ENCODE data around the gene ZCCHC3.

The ZCCHC3 gene

GRCh38 chr20:276620-277495, 20.5 kb upstream of the ZCCHC3 start:
- H3K4me1 ChIP-seq (ENCODE audit: control insufficient read depth in 1 of 2, insufficient read depth in 2 of 2, low read length in 2 of 2) = no peaks in the 10 kb centered on the region
- H3K18ac ChIP-seq (ENCODE audit: low read length) = no peak overlapping the region
- H3K79me2 ChIP-seq (ENCODE audit: control insufficient read depth, insufficient read depth, low read length, poor library complexity) = no peaks in the 10 kb centered on the region
- no peak overlapping the region for H2BK5ac ChIP-seq (ENCODE audit: low read depth, low read length, poor library complexity)
- no peak overlapping the region for H4K8ac ChIP-seq (ENCODE audit: low read depth, low read length)
- no peak overlapping the region for H2BK12ac ChIP-seq (ENCODE audit: low read length)
- no CpG with 5 or more reads among the region's 12 CpGs for WGBS (ENCODE audit: extremely low coverage, insufficient coverage, insufficient read length)
- no peak overlapping the region for H3K23ac ChIP-seq (ENCODE audit: low read length)
- H3K4me3 ChIP-seq (ENCODE audit: low read depth, low read length) = no peak overlapping the region
- no peak overlapping the region for H2AFZ ChIP-seq (ENCODE audit: insufficient read depth, low read length, poor library complexity)
- H3K27me3 ChIP-seq (ENCODE audit: insufficient read depth, low read length) = no peaks in the 10 kb centered on the region
- H2AK5ac ChIP-seq (ENCODE audit: low read length) = no peak overlapping the region
- H4K91ac ChIP-seq (ENCODE audit: low read depth, low read length) = no peak overlapping the region
- H2BK120ac ChIP-seq (ENCODE audit: insufficient read depth, low read length, poor library complexity) = no peak overlapping the region
- peaks cover 15 to 33% of the 10 kb centered on the region in 2 experiments for H3K36me3 ChIP-seq (ENCODE audit: control insufficient read depth in 1 of 2, insufficient read depth in 2 of 2, low read length in 2 of 2)
- H3K14ac ChIP-seq (ENCODE audit: low read length) = no peak overlapping the region
- no peak overlapping the region for H3K9ac ChIP-seq (ENCODE audit: low read length)
- no peak for DNase-seq
- no peak overlapping the region for H3K27ac ChIP-seq (ENCODE audit: low read depth, low read length)
- H4K12ac ChIP-seq (ENCODE audit: low read depth, low read length) = no peak overlapping the region
- H3K9me3 ChIP-seq (ENCODE audit: insufficient read depth, low read depth, low read length) = peaks cover 2% of the 10 kb centered on the region
- H3K4me2 ChIP-seq (ENCODE audit: low read length) = no peak overlapping the region
- H3K4ac ChIP-seq (ENCODE audit: low read depth, low read length) = no peak overlapping the region
- no peaks in the 10 kb centered on the region for H3K79me1 ChIP-seq (ENCODE audit: low read length)

GRCh38 chr20:277496-277781, 19.9 kb upstream of the ZCCHC3 start:
- Histone ChIP-seq H3K4me2 (ENCODE audit: low read length) (no peak overlapping the region), H2AK5ac (ENCODE audit: low read length) (no peak overlapping the region), H4K91ac (ENCODE audit: low read depth, low read length) (no peak overlapping the region), H3K4ac (ENCODE audit: low read depth, low read length) (no peak overlapping the region), H2AFZ (ENCODE audit: insufficient read depth, low read length, poor library complexity) (no peak overlapping the region), H3K79me2 (ENCODE audit: control insufficient read depth, insufficient read depth, low read length, poor library complexity) (no peaks in the 10 kb centered on the region), H4K8ac (ENCODE audit: low read depth, low read length) (no peak overlapping the region), H2BK5ac (ENCODE audit: low read depth, low read length, poor library complexity) (no peak overlapping the region), H3K27me3 (ENCODE audit: insufficient read depth, low read length) (no peaks in the 10 kb centered on the region), H3K79me1 (ENCODE audit: low read length) (no peaks in the 10 kb centered on the region), H4K12ac (ENCODE audit: low read depth, low read length) (no peak overlapping the region), H2BK12ac (ENCODE audit: low read length) (no peak overlapping the region), H3K18ac (ENCODE audit: low read length) (no peak overlapping the region), H3K4me3 (ENCODE audit: low read depth, low read length) (no peak overlapping the region), H3K27ac (ENCODE audit: low read depth, low read length) (no peak overlapping the region), H2BK120ac (ENCODE audit: insufficient read depth, low read length, poor library complexity) (no peak overlapping the region), H3K4me1 (ENCODE audit: control insufficient read depth in 1 of 2, insufficient read depth in 2 of 2, low read length in 2 of 2) (no peaks in the 10 kb centered on the region), H3K14ac (ENCODE audit: low read length) (no peak overlapping the region), H3K9ac (ENCODE audit: low read length) (no peak overlapping the region), H3K9me3 (ENCODE audit: insufficient read depth, low read depth, low read length) (peaks cover 2% of the 10 kb centered on the region), H3K36me3 (ENCODE audit: control insufficient read depth in 1 of 2, insufficient read depth in 2 of 2, low read length in 2 of 2) (peaks cover 15 to 33% of the 10 kb centered on the region in 2 experiments), H3K23ac (ENCODE audit: low read length) (no peak overlapping the region)
- no peak for DNase-seq
- WGBS (ENCODE audit: extremely low coverage, insufficient coverage, insufficient read length) = no CpG with 5 or more reads among the region's 3 CpGs

GRCh38 chr20:278181-278580, 19.2 kb upstream of the ZCCHC3 start:
- Histone ChIP-seq H3K4me3 (ENCODE audit: low read depth, low read length) (no peak overlapping the region), H2AK5ac (ENCODE audit: low read length) (no peak overlapping the region), H4K8ac (ENCODE audit: low read depth, low read length) (no peak overlapping the region), H2AFZ (ENCODE audit: insufficient read depth, low read length, poor library complexity) (no peak overlapping the region), H3K4me2 (ENCODE audit: low read length) (no peak overlapping the region), H3K4me1 (ENCODE audit: control insufficient read depth in 1 of 2, insufficient read depth in 2 of 2, low read length in 2 of 2) (no peaks in the 10 kb centered on the region), H2BK120ac (ENCODE audit: insufficient read depth, low read length, poor library complexity) (no peak overlapping the region), H2BK12ac (ENCODE audit: low read length) (no peak overlapping the region), H3K23ac (ENCODE audit: low read length) (no peak overlapping the region), H3K18ac (ENCODE audit: low read length) (no peak overlapping the region), H4K12ac (ENCODE audit: low read depth, low read length) (no peak overlapping the region), H3K79me2 (ENCODE audit: control insufficient read depth, insufficient read depth, low read length, poor library complexity) (no peaks in the 10 kb centered on the region), H3K27ac (ENCODE audit: low read depth, low read length) (no peak overlapping the region), H4K91ac (ENCODE audit: low read depth, low read length) (no peak overlapping the region), H2BK5ac (ENCODE audit: low read depth, low read length, poor library complexity) (no peak overlapping the region), H3K9me3 (ENCODE audit: insufficient read depth, low read depth, low read length) (peaks cover 2% of the 10 kb centered on the region), H3K79me1 (ENCODE audit: low read length) (no peaks in the 10 kb centered on the region), H3K36me3 (ENCODE audit: control insufficient read depth in 1 of 2, insufficient read depth in 2 of 2, low read length in 2 of 2) (peaks cover 15 to 33% of the 10 kb centered on the region in 2 experiments), H3K14ac (ENCODE audit: low read length) (no peak overlapping the region), H3K27me3 (ENCODE audit: insufficient read depth, low read length) (no peaks in the 10 kb centered on the region), H3K4ac (ENCODE audit: low read depth, low read length) (no peak overlapping the region), H3K9ac (ENCODE audit: low read length) (no peak overlapping the region)
- no CpG with 5 or more reads among the region's 5 CpGs for WGBS (ENCODE audit: extremely low coverage, insufficient coverage, insufficient read length)
- DNase-seq = no peak

- H4K8ac ChIP-seq (ENCODE audit: low read depth, low read length) = no peak overlapping the region
- no peak overlapping the region for H3K14ac ChIP-seq (ENCODE audit: low read length)
- no peak overlapping the region for H2AFZ ChIP-seq (ENCODE audit: insufficient read depth, low read length, poor library complexity)
- no peak overlapping the region for H2BK120ac ChIP-seq (ENCODE audit: insufficient read depth, low read length, poor library complexity)
- DNase-seq = no peak
- no peak overlapping the region for H3K27ac ChIP-seq (ENCODE audit: low read depth, low read length)
- H4K12ac ChIP-seq (ENCODE audit: low read depth, low read length) = no peak overlapping the region
- no peaks in the 10 kb centered on the region for H3K4me1 ChIP-seq (ENCODE audit: control insufficient read depth in 1 of 2, insufficient read depth in 2 of 2, low read length in 2 of 2)
- no peak overlapping the region for H2AK5ac ChIP-seq (ENCODE audit: low read length)
- H3K9me3 ChIP-seq (ENCODE audit: insufficient read depth, low read depth, low read length) = peaks cover 2% of the 10 kb centered on the region
- H2BK5ac ChIP-seq (ENCODE audit: low read depth, low read length, poor library complexity) = no peak overlapping the region
- H4K91ac ChIP-seq (ENCODE audit: low read depth, low read length) = no peak overlapping the region
- 100% methylated on average over 4 of the region's 88 CpGs for WGBS (ENCODE audit: extremely low coverage, insufficient coverage, insufficient read length)
- H3K4ac ChIP-seq (ENCODE audit: low read depth, low read length) = no peak overlapping the region
- H3K9ac ChIP-seq (ENCODE audit: low read length) = no peak overlapping the region
- no peaks in the 10 kb centered on the region for H3K79me1 ChIP-seq (ENCODE audit: low read length)
- peaks cover 15 to 36% of the 10 kb centered on the region in 2 experiments for H3K36me3 ChIP-seq (ENCODE audit: control insufficient read depth in 1 of 2, insufficient read depth in 2 of 2, low read length in 2 of 2)
- no peak overlapping the region for H3K4me3 ChIP-seq (ENCODE audit: low read depth, low read length)
- no peak overlapping the region for H3K18ac ChIP-seq (ENCODE audit: low read length)
- no peak overlapping the region for H3K23ac ChIP-seq (ENCODE audit: low read length)
- no peak overlapping the region for H2BK12ac ChIP-seq (ENCODE audit: low read length)
- no peak overlapping the region for H3K4me2 ChIP-seq (ENCODE audit: low read length)
- H3K79me2 ChIP-seq (ENCODE audit: control insufficient read depth, insufficient read depth, low read length, poor library complexity) = no peaks in the 10 kb centered on the region
- H3K27me3 ChIP-seq (ENCODE audit: insufficient read depth, low read length) = no peaks in the 10 kb centered on the region
These were observed 18.5 kb upstream of the ZCCHC3 start for GRCh38 chr20:278607-279571.

Data from trophoblast cell (in vitro differentiated cells and primary cell).